ENCODE data around the gene ARHGAP44. TPM values are rescaled to one million over a fixed set of nuclear protein-coding genes. Genes with fewer than 3 reads are reported as not detected.

The ARHGAP44 gene
- total and polyA plus RNA-seq, 2 of the 13 experiments (the other 11 are each of a cell fraction or from before 2014, with no cell fraction given), result 0.79 to 3.1 TPM

- TF ChIP-seq ZBTB14 (CRISPR knock-in tag; IDR thresholded peaks at IDR 0.05), result no peak
- TF ChIP-seq ZNF720 (CRISPR knock-in tag; IDR thresholded peaks at IDR 0.05), result no peak
- peak; percentile 83 for TF ChIP-seq ZNF263 (CRISPR knock-in tag; IDR thresholded peaks at IDR 0.05)
Observed at GRCh38 chr17:13031718-13032350, 242.5 kb downstream of the ARHGAP44 start (continued).

- peaks cover 14% of the 10 kb centered on the region for H3K9me3 ChIP-seq (ENCODE audit: low read length)
- no peaks in the 10 kb centered on the region for H4K20me1 ChIP-seq (ENCODE audit: insufficient read depth, low read length)
- H3K79me2 ChIP-seq (ENCODE audit: insufficient read depth, low read length), result no peaks in the 10 kb centered on the region
- in situ Hi-C loops (cut with HindIII; ENCODE audit: extremely low pct_ligation_motif_present, low pct_unique_long_range_greater_than_20kb) (no loop called here), intact Hi-C loops (cut with micrococcal nuclease; ENCODE audit: unreplicated experiment) (loop anchor here (10.0 kb wide), 1 partner anchor 59 kb away; no protein-coding TSS in a partner anchor)
- DNase-seq (ENCODE audit: low spot score) (no peak), FAIRE-seq (no peak), ATAC-seq (no peak)
- H3K4me1 ChIP-seq (ENCODE audit: insufficient read depth, low read length), result 0 out of 2 replicates have a peak, but pooled peaks cover 5% of the 10 kb centered on the region
- no peaks in the 10 kb centered on the region for H3K36me3 ChIP-seq (replicated peaks in 1 of 2; ENCODE audit: control insufficient read depth in 1 of 2, insufficient read depth in 2 of 2, low read length in 2 of 2)
- no peak overlapping the region for H2AFZ ChIP-seq (ENCODE audit: low read length)
- no peak overlapping the region for H3K4me3 ChIP-seq (replicated peaks in 1 of 3; ENCODE audit: insufficient read depth in 1 of 3, low read depth in 2 of 3, low read length in 3 of 3)
- no TSS peak for BruUV-seq (replicated peaks)
- no peaks in the 10 kb centered on the region for H3K27me3 ChIP-seq (ENCODE audit: control insufficient read depth in 1 of 2, insufficient read depth in 2 of 2, low read length in 2 of 2)
- no peak overlapping the region for H3K4me2 ChIP-seq (ENCODE audit: low read depth, low read length)
- POLR2A ChIA-PET, result no interaction called here
- CTCF ChIA-PET (ENCODE audit: low intra/inter-chr PET ratio, low total read pairs), result no interaction called here
- 38% methylated on average over 1 of the region's 1 CpG for WGBS (ENCODE audit: low lambda C conversion rate)
- no peak overlapping the region for H3K9ac ChIP-seq (ENCODE audit: insufficient read depth, low read depth, low read length)
- H3K27ac ChIP-seq (ENCODE audit: extremely low read length, insufficient read depth, low read length), result no peak overlapping the region
- TF ChIP-seq ZXDC (CRISPR knock-in tag; IDR thresholded peaks at IDR 0.05) (no peak), POGZ (CRISPR knock-in tag; IDR thresholded peaks at IDR 0.05) (no peak), MIER2 (CRISPR knock-in tag; IDR thresholded peaks at IDR 0.05) (no peak), PRDM10 (CRISPR knock-in tag; IDR thresholded peaks at IDR 0.05; ENCODE audit: low read depth) (no peak), ZHX2 (IDR thresholded peaks at IDR 0.05; ENCODE audit: low read depth) (no peak), ZHX2 (CRISPR knock-in tag; IDR thresholded peaks at IDR 0.05; ENCODE audit: borderline replicate concordance) (no peak)
Observed at GRCh38 chr17:13035420-13035819, 246.1 kb downstream of the ARHGAP44 start.

All from HepG2 (cell line).